GM12878 (cell line): ENCODE results near the gene ADCYAP1R1. TPM values are rescaled to one million over a fixed set of nuclear protein-coding genes. Genes with fewer than 3 reads are reported as not detected.

Source experiments
- ATAC-seq: fragments of 200-7000 bp; cut with Tn5 transposase; 3 replicates; pipeline ENCODE4 v1.9.1; 2020; ENCODE audit warnings: mild to moderate bottlenecking, moderate library complexity
- BruUV-seq: library from RNA; stranded (reverse); fragments of 400-500 nt; replicated peaks from 2 replicates; lab custom pipeline; 2021; lab: Mats Ljungman, UMichigan
- CTCF ChIA-PET: fragments of 300-600 bp; sonication (Branson Sonifier 250); formaldehyde crosslinking; extraction: SDS; loops from one replicate; lab custom pipeline; 2021; ENCODE audit warnings: inconsistent platforms; lab: Yijun Ruan, JAX
- POLR2A ChIA-PET: fragments of 350-600 bp; formaldehyde crosslinking; extraction: SDS; loops from one replicate; lab custom pipeline; 2021; ENCODE audit warnings: inconsistent platforms; lab: Charles Lee
- RAD21 ChIA-PET: fragments of 300-600 bp; sonication (Branson Sonifier 250); formaldehyde crosslinking; loops from one replicate; lab custom pipeline; 2023; ENCODE audit warnings: antibody characterized with exemption; ENCODE audit not compliant: unreplicated experiment; lab: Charles Lee
- SMC1A ChIA-PET: fragments of 300-600 bp; sonication (Branson Sonifier 250); formaldehyde crosslinking; loops from one replicate; lab custom pipeline; 2023; ENCODE audit not compliant: unreplicated experiment, uncharacterized antibody; lab: Charles Lee
- DNase-seq: peaks from one replicate; pipeline ENCODE4 v3.0.0-alpha.2; 2011; ENCODE audit warnings: low read depth, low spot score
- FAIRE-seq: peaks from 3 replicates; lab custom pipeline; 2011; peaks lifted over from hg19 to GRCh38; lab: Jason Lieb, UNC
- H2AFZ ChIP-seq: 2 replicates; pipeline ENCODE4 v1.6.0; 2011; ENCODE audit warnings: low read depth, low read length, control low read depth; ENCODE audit not compliant: control insufficient read depth
- H3K27ac ChIP-seq: 2 replicates; pipeline ENCODE4 v1.5.1; 2011; ENCODE audit warnings: control low read depth; ENCODE audit not compliant: control insufficient read depth, insufficient read depth
- H3K27me3 ChIP-seq, 2 experiments: replicated peaks in 1 of 2; 2 replicates each; pipeline versions ENCODE4 v1.6.0 to v1.6.1; 2011; ENCODE audit warnings: low read length in 1 of 2; ENCODE audit not compliant: control insufficient read depth in 2 of 2, insufficient read depth in 2 of 2
- H3K36me3 ChIP-seq, 2 experiments: 2 replicates each; pipeline ENCODE4 v1.5.1; 2011; ENCODE audit warnings: low read length in 1 of 2; ENCODE audit not compliant: control insufficient read depth in 2 of 2, insufficient read depth in 2 of 2
- H3K4me1 ChIP-seq: 2 replicates; pipeline ENCODE4 v1.6.1; 2011; ENCODE audit warnings: mild to moderate bottlenecking, low read length, moderate library complexity, mixed read lengths; ENCODE audit not compliant: control insufficient read depth, insufficient read depth
- H3K4me2 ChIP-seq: 2 replicates; pipeline ENCODE4 v1.6.0; 2011; ENCODE audit warnings: control low read depth; ENCODE audit not compliant: control insufficient read depth, insufficient read depth
- H3K4me3 ChIP-seq: fragments of 200-600 bp; sonication (generic); 2 replicates; pipeline ENCODE4 v1.5.1; 2016
- H3K79me2 ChIP-seq: 2 replicates; pipeline ENCODE4 v1.6.0; 2011; ENCODE audit warnings: low read length; ENCODE audit not compliant: control insufficient read depth, insufficient read depth
- H3K9ac ChIP-seq: 2 replicates; pipeline ENCODE4 v1.8.0; 2011; ENCODE audit warnings: low read length, control low read depth, mixed read lengths; ENCODE audit not compliant: control insufficient read depth, insufficient read depth
- H3K9me3 ChIP-seq: replicated peaks from 3 replicates; pipeline ENCODE4 v1.5.1; 2011; ENCODE audit warnings: mild to moderate bottlenecking, low read length; ENCODE audit not compliant: control insufficient read depth, insufficient read depth
- H4K20me1 ChIP-seq: 2 replicates; pipeline ENCODE4 v1.6.0; 2011; ENCODE audit not compliant: control insufficient read depth, insufficient read depth
- BCL3 ChIP-seq: IDR thresholded peaks from 2 replicates; pipeline ENCODE4 v1.6.1; 2011; ENCODE audit warnings: borderline replicate concordance, low read depth, mild to moderate bottlenecking, moderate library complexity, low read length; ENCODE audit not compliant: insufficient read depth, poor library complexity, severe bottlenecking
- BHLHE40 ChIP-seq, 2 experiments: fragments of 450-650 bp in 1 of 2; IDR thresholded peaks; 2 replicates each; pipeline ENCODE4 v1.6.1; 2011 to 2017; ENCODE audit warnings: low read depth in 2 of 2, borderline replicate concordance in 1 of 2, improper control_type of control experiment in 1 of 2, low read length in 1 of 2, mild to moderate bottlenecking in 1 of 2
- CHD1 ChIP-seq: IDR thresholded peaks from 2 replicates; pipeline ENCODE4 v1.6.1; 2012; ENCODE audit warnings: low read depth, low read length, improper control_type of control experiment
- ESRRA ChIP-seq: IDR thresholded peaks from 2 replicates; pipeline ENCODE4 v1.6.1; 2012; ENCODE audit warnings: mild to moderate bottlenecking, low read length, improper control_type of control experiment
- GATAD2B ChIP-seq: fragments of 450-650 bp; conservative IDR thresholded peaks from 2 replicates; pipeline ENCODE4 v1.6.1; 2017; ENCODE audit warnings: low read depth, mild to moderate bottlenecking, moderate library complexity
- HDAC6 ChIP-seq: fragments of 200-600 bp; sonication (generic); IDR thresholded peaks from one replicate; pipeline ENCODE4 v1.8.0; 2017; ENCODE audit warnings: antibody characterized with exemption; ENCODE audit not compliant: unreplicated experiment
- MAX ChIP-seq: IDR thresholded peaks from 2 replicates; pipeline ENCODE4 v1.6.1; 2012; ENCODE audit warnings: low read depth, low read length, improper control_type of control experiment
- MYC ChIP-seq: IDR thresholded peaks from 2 replicates; pipeline ENCODE4 v1.6.1; 2011; ENCODE audit warnings: mild to moderate bottlenecking, low read length, moderate library complexity, inconsistent platforms; ENCODE audit not compliant: insufficient read depth, insufficient replicate concordance, insufficient read length, severe bottlenecking
- POLR2AphosphoS2 ChIP-seq: IDR thresholded peaks from 2 replicates; pipeline ENCODE4 v1.6.1; 2011; ENCODE audit warnings: low read depth, mild to moderate bottlenecking, low read length, improper control_type of control experiment, moderate library complexity
- ZBTB33 ChIP-seq: fragments of 450-650 bp; IDR thresholded peaks from 2 replicates; pipeline ENCODE4 v1.6.1; 2017; ENCODE audit warnings: mild to moderate bottlenecking
- ZZZ3 ChIP-seq: IDR thresholded peaks from 2 replicates; pipeline ENCODE4 v1.6.1; 2011; ENCODE audit warnings: low read depth; ENCODE audit not compliant: control insufficient read depth, insufficient read length
- WGBS: methylation state at CpG from one replicate; pipeline ENCODE4 v1.1.6; 2016; ENCODE audit warnings: low lambda C conversion rate; ENCODE audit not compliant: insufficient replicate concordance, insufficient coverage; ENCODE audit errors: missing lambda C conversion rate; 5-methylcytosine and 5-hydroxymethylcytosine counted together
- in situ Hi-C: fragments of 300-500 bp; cut with MboI; formaldehyde crosslinking; loops from 9 replicates; pipeline ENCODE4 v1.14.3; 2018; ENCODE audit warnings: mixed read lengths
- intact Hi-C: fragments of 100-400 bp; cut with micrococcal nuclease; formaldehyde crosslinking; loops from one replicate; pipeline ENCODE4 v1.14.2; 2022; ENCODE audit not compliant: unreplicated experiment
- polyA plus RNA-seq, 11 experiments: library from polyadenylated mRNA; depleted of rRNA in 4 of 11; unstranded in 6 of 11; stranded (reverse) in 5 of 11; fragments of >200 nt; fragmentation: Nextera tagmentation in 4 of 11; fragmentation: Illumina TruSeq in 1 of 11; extraction: Ambion mirVana in 4 of 11; extraction: Trizol in 1 of 11; gene quantifications; 1 replicate in 1 of 11; 2 replicates in 10 of 11; pipeline versions ENCODE4 v1.2.1 to v1.2.3, GENCODE V29; 2011 to 2016; ENCODE audit warnings: inconsistent platforms in 2 of 11, missing spikeins in 2 of 11, low read depth in 1 of 11
- total RNA-seq, 4 experiments: library from RNA; depleted of rRNA in 3 of 4; stranded (reverse); fragments of >200 nt in 3 of 4; fragmentation: Illumina TruSeq in 1 of 4; extraction: Trizol in 1 of 4; gene quantifications; 2 replicates each; pipeline versions ENCODE4 v1.2.1 to v1.2.3, GENCODE V29; 2013 to 2021

Gene ADCYAP1R1
- total and polyA plus RNA-seq, 10 of the 15 experiments (the other 5 are each of a cell fraction or from before 2014, with no cell fraction given), result not detected

- Histone ChIP-seq H3K79me2 (no peaks in the 10 kb centered on the region), H3K4me2 (no peak overlapping the region), H3K27me3 (0 out of 4 replicates have a peak, but pooled peaks cover 0 to 3% of the 10 kb centered on the region in 2 experiments), H3K27ac (no peak overlapping the region), H3K4me1 (no peaks in the 10 kb centered on the region), H3K9me3 (no peaks in the 10 kb centered on the region), H4K20me1 (no peaks in the 10 kb centered on the region)
- DNase-seq (no peak), ATAC-seq (no peak)
- in situ Hi-C loops (no loop called here), intact Hi-C loops (no loop called here)
- WGBS, result 10% methylated on average over 7 of the region's 7 CpGs
- ChIA-PET POLR2A (no interaction called here), RAD21 (no interaction called here), SMC1A (interaction anchor here (1.4 kb wide), 1 partner anchor 17 kb away, joined by 5 read pairs; no protein-coding TSS in a partner anchor)
- no peak for TF ChIP-seq CHD1
- TF ChIP-seq ZBTB33, result no peak
- no peak for TF ChIP-seq MYC
- no peak for TF ChIP-seq HDAC6
- no peak for TF ChIP-seq POLR2AphosphoS2
- no peak for TF ChIP-seq ZZZ3
- no peak for TF ChIP-seq ESRRA
- TF ChIP-seq MAX, result no peak
- TF ChIP-seq BCL3, result no peak
- TF ChIP-seq BHLHE40 (IDR thresholded peaks at IDR 0.05; ENCODE audit: borderline replicate concordance in 1 of 2, low read depth in 2 of 2, low read length in 1 of 2), result no peak
- no peak for TF ChIP-seq GATAD2B
- TF ChIP-seq, all 136 proteins: peak for 0
- CTCF ChIA-PET, result interaction anchor here (0.6 to 1.7 kb wide), 5 partner anchors 8 to 1996 kb away, joined by 3 to 5 read pairs (median 4); no protein-coding TSS in a partner anchor
- H3K4me3 ChIP-seq, result no peak overlapping the region
- H2AFZ ChIP-seq, result no peak overlapping the region
- no TSS peak for BruUV-seq
- FAIRE-seq, result no peak
- H3K36me3 ChIP-seq, result no peaks in the 10 kb centered on the region
- no peak overlapping the region for H3K9ac ChIP-seq
Measured at GRCh38 chr7:31105256-31105950, 53.3 kb downstream of the ADCYAP1R1 start.
